GM23248 (cell line): ENCODE results near the gene SPRN.

Experiments
- EZH2 ChIP-seq: fragments of 200-600 bp; sonication (generic); IDR thresholded peaks from 2 replicates; pipeline ENCODE4 v1.6.1; 2018; ENCODE audit warnings: antibody characterized with exemption, mild to moderate bottlenecking; ENCODE audit not compliant: insufficient read depth, poor library complexity, severe bottlenecking
- EZH2phosphoT487 ChIP-seq: fragments of 200-600 bp; sonication (generic); IDR thresholded peaks from 2 replicates; pipeline ENCODE4 v1.6.1; 2018; ENCODE audit warnings: antibody characterized with exemption, moderate library complexity, mild to moderate bottlenecking, low read depth; ENCODE audit not compliant: insufficient read depth

GRCh38 chr10:133440633-133441285 is 16.3 kb upstream of the SPRN start:
- TF ChIP-seq EZH2: no peak
- TF ChIP-seq EZH2phosphoT487: no peak
